GM18498 (cell line): Measurements from ENCODE around the gene C14orf180.

ENCODE experiments used
- ATAC-seq: cut with Tn5 transposase; IDR thresholded peaks from one replicate; pipeline ENCODE4 v1.9.1; 2021; ENCODE audit warnings: mild to moderate bottlenecking, moderate library complexity; ENCODE audit not compliant: unreplicated experiment

The C14orf180 gene

DNA sequence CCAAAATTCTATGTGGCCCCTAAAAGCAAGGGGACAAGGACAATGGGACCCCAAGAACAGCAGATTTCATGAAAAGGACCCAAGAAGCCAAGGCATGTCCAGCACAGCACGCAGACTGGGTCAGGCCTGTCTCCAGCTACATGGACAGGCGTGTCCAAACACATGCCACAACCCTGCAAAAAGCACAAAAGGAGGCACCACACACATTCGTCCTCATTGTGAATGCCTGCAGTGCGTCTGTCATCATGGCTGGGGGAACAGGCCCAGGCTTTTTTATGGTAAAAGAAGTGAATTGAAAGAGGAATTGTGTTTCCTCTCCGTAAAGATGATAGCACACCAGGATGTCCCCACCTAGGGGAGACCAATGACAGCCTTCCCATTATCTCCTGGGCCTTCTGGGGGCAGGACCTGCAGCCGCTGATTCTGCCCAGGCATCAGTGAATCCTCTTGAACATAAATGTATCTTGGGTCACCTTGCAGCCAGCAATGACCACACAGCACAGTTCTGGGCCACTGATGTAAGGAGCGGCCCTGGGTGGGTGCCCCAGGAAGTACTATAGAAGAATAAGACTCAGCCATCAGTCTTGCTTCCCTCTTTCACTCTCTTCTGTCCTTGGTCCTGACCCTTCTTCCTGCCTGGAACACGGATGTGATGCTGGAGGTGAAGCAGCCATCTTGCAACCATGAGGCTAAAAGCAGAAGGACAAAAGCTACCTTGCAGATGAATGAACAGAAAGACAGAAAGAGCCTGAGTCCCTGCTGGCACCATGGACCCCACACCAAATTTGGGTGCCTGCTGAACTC, 29.8 kb upstream of the C14orf180 start:
- no peak for ATAC-seq

DNA sequence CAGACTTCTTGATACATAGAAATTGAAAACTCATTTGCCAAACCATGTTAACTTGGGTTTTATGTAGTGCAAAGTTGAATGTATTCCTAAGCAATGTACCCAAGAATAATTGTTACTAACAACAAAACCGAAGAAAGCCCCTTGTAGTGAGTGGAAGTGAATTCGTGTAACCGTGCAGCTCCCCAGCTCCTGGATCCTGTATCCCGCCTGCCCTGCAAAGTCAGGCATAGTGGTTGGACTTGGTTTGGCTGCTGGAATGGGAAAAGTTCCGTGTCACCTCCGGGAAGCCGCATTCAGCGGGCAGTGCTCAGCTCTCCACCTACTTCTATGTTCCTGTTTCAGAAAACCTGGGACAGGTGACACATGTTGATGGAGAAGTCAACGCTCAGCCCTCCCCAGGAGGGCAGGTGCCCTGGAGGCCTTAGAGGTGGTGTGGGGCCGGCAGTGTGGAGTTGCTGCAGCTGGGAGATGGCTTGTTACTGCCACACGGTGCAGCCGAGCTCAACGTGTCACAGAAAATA, 29.2 kb upstream of the C14orf180 start:
- ATAC-seq = no peak

DNA sequence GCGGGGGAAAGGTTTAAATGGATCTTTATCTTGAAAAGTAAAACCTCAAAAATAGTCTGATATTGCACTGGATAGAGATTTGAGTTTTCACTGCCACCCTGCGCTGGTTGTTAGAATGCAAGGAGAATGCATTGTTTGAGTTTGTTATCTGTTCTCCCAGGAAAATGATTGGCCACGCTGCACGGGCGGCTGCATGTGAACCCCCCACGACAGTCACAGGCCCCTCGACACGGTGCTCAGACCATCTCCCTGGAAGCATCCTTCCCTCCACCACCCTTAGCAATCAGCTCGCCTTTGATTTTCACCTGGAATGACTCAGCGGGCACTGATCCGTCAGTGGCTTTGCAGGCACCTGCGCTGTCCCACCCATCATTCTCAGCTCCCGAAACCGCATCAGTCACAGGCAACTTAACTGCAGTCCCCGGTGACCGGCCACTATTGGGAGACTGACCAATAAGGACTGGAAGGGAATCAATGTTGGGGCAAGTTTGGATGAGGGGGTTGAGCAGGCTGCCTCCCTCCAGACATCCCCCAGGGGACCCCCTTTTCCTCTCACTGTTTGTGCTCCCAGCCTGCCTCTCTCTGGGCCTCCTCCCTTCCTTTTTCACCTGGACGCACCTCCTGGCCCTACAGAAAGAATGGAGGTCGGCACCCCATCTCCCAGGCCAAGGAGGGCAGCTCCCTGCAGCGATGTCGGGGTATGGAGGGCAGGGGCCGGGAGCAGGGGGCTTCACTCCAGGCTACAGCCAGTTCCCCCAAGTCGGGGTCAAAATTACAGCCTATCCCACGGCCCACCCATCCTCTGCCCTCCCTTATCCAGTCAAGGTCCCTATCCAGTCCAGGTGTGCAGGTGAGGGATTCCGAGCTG, 28.5 kb upstream of the C14orf180 start:
- no peak for ATAC-seq

DNA sequence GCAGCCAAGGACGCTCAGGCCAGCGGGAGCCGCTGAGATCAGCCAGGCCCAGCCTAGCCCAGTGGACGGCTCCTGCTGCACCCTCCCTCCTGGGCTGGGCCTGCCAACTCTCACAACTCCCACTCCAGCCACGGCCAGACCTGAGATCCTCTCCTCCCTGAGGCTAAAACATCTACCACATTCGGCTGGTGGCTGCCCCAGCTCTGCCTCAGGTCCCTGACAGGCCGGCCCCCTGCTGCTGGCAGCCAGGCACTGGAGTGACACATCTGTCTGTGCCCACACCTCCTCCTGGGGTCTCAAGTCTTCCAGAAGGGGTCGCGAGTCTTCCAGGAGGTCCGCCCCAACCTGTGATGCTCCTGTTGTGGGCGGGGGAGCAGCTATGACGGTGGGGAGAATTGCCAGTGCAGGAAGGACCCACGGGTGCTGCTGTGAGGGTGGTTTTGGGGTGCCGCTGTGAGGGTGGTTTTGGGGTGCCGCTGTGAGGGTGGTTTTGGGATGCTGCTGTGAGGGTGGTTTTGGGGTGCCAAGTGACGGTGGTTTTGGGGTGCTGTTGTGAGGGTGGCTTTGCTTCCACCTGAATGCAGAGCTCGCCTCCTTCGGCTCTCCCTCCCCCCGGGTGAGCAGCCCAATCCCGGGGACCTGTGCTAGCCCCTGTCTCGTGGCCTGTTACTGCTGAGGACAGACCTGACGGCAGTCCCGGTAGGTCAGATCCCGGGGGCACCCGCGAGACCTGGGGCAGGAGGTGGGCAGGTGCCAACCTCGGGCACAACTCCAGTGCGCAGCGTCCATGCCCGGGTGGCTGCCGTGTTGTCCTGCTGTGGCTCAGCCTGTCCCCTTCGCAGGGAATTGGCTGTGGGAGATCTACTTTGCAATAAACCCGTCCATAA, 27.5 kb upstream of the C14orf180 start:
- ATAC-seq = no peak

DNA sequence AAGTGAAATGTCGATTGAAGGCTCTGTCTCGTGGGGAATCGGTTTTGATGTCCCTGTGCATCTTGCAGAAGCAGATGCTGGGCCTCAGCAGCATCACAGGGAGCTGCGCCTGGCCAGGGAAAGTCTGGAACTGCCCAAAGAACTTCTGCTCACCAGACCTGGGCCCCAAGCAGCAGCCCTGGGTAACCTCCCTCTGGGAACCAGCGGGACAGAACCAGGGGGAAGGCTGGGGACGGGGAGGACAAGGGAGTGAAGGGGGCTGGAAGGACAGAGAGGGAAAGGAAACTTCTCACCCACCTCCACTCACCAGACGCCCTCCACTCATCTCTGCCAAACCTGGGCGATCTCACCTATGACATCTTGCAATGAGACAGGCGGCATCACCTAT, 26.8 kb upstream of the C14orf180 start:
- no peak for ATAC-seq

DNA sequence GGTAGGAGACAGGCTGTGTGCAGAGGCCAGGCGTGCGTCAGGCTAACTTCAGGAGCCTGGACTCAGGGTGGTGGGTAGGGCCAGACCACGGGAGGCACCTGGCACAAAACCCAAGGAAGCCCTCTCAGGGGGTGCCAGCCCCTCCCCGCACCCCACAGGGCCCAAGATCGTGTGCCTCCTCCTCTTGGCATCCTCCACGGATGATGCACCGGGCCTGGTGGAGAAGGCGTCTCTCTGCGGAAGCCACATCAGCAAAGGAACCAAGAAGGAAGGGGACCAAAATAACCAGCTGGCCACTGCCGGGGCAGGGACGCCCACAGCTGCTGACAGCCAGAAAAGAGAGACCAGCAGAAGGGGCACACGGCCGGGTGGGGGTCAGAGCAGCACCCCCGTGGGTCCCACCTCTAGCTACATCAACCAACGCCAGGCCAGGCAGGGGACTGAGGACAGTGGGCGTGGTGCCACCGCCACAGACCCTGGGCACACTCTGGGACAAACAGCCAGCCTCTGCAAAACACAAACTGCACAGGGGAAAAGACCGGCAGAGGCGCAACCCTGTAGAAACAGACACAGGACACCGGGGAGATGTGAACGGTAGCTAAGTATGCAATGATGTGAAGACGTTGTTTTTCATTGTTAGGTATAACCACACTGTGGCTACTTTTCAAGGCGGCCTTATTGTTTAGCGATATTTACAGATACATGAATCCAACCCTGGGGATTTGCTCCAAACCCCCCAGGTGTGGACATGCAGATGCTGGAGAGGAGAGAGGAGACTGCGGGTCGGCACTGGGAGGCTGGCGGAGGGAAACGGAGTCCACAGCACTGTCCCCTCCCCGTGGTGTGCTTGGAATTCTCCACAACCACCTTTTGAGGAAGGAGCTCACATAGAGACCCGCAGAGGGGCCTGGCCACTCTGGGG, 26.1 kb upstream of the C14orf180 start:
- ATAC-seq = no peak

DNA sequence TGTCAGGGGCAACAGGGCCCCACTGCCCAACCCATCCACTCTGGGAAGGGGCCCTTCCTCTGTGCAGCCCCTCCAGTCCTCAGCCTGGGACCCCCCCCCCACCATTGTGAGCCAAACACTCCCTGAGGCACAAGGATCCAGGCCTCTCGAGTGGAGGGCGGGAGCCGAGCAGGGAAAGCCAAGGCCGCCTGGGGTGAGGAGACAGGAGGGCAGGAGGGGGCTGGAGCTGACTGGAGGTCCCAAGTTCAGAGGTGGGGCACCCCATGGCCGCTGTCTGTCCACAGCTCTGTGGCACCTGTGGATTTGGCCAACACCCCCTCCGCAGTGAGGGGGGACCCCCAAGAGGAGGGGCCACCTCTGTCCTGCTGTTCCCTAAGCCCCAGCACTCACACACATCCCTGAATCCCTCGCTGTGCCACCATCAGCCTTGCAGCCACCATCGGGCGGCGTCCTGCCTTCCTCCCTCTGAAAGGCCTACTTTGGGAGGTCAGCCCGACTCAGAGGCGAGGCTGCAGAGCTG, 25.4 kb upstream of the C14orf180 start:
- no peak for ATAC-seq

DNA sequence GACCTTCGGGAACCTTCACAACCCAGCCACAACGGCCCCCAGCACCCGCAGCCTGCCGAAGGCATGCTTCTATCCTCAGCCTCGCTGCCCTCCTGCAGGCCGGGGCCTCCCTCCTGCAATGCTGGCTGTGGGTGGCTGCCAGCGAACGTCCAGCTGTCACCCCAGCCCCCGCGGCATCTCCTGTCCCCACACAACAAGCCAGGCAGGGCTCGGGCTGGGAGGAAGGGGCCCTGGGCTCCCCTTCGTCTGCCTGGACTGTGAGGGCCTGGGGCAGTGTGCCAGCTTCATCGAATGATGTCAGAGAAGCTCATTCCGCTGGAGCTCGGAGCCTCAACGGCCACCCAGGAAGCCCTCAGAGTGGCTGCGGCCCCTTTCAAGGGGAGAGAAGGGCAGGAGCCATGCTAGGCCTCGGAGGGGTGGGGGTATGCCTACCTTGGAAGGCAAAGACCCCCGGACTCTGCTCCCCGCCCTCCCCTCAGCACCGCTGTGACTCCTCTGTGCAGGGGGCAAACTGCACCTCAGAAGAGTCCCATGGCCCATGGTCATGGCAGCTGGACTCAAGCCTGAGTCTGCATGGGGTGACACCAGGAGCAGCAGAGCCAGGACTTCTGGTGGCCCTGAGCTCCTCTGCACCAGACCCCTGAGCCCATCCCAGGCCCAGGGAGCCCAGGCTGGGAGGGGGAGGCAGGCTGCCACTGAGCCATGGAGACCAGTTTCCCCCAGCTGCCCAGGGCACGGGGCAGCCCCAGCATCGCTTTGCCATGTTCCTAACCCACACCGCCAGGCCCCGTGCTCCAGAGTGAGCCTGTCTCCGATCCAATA, 24.7 kb upstream of the C14orf180 start:
- no peak for ATAC-seq

DNA sequence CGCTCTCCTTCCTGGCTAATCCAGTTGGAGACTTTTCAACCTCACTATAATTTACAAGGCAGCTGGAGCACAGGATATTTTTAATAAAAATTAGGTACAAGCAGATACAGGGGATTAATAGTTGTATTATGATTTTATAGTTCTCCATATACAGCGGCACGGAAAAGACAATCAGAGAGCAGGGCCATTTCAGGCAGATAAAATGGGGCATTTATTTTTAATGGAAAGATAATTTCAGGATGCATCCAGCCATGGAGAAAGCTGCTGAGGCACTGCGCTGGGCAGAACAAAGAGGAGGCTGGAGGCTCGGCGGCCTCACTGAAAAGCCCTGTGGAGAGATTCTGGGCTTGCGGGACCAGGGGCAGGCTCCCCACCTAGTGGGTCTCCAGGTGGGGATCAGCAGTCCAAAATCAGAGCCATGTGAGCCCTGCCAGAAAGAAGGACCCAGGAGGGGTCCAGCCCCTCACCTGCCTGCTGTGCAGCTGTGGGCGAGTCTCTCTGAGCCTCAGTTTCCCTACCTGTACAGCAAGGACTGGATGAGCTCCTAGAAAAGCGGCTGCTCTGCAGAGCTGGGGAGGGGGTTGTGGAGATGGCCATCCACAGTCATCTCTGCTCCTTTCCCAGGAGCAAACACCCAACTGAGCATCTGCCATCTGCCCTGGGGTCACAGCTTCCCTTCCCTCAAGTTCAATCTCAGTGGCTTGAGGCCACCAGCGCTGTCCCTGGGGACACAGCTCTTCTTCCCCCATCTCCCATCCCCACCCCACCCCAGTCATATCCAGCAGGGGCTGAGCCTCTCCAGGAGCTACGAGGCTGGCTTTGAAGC, 23.9 kb upstream of the C14orf180 start:
- ATAC-seq = no peak

DNA sequence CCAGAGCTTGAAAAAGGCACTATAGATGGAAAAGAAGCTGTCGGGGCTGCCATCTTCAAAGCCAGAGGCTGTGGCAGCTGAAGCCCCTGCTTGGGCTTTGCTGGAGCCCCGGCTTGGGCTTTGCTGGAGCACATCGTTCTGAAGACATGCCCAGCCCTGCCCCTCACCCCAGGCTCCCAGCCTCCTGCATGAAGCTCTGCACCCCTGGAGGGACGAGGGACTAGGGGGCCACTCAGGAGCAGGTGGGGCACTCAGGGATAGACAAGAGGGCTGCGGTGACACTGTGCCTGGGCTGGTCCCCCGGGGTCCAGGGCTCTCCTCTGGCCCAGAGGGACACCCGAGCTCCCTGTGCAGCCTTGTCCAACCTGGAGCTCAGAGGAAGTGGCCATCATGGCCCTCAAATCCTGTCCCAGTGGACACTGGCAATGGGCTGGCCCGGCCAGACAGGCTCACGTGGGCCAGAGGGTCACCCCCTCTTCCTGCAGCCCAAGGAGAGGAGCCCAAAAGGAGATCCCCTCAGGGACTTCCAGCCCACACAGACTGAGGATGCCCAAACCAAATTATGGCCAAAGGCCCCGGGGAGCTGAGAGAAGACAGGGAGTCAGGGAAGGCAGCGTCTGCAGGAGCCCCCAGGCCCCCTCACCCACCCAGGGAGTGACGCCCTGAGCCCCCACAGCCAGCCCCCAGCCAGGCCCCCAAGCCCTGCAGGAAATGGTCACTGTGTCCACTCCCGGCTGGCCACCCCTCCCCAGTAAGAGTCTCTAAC, 23.1 kb upstream of the C14orf180 start:
- no peak for ATAC-seq

DNA sequence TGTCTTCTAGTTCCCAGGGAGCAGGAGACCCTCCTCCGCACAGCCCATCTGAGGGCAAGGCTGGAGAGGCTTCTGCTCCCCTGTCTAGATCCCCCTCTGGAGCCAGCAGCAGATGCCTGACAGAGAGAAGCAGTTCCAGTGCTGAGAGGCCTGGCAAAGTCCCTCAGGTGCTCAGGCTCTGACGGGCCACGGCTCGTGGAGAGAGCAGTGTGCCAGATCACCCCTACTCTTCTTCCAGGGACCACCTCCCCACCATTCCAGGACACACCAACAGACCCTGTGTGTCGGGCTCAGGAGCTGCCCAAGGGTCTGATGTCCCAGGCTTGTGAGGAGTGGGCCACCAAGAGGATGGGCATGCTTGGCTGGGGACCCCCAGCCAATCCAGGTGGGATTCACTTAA, 22.5 kb upstream of the C14orf180 start:
- ATAC-seq = no peak

DNA sequence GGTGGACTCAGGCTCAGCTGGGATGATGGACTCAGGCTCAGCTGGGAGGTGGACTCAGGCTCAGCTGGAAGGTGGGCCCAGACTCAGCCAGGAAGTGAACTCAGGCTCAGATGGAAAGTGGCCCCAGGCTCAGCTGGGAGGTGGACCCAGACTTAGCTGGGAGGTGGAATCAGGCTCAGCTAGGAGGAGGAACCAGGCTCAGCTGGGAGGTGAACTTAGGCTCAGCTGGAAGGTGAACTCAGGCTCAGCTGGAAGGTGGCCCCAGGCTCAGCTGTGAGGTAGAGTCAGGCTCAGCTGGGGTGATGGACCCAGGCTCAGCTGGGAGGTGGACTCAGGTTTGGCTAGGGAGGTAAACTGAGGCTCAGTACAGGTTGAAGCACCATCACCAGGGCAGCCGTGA, 21.8 kb upstream of the C14orf180 start:
- no peak for ATAC-seq

DNA sequence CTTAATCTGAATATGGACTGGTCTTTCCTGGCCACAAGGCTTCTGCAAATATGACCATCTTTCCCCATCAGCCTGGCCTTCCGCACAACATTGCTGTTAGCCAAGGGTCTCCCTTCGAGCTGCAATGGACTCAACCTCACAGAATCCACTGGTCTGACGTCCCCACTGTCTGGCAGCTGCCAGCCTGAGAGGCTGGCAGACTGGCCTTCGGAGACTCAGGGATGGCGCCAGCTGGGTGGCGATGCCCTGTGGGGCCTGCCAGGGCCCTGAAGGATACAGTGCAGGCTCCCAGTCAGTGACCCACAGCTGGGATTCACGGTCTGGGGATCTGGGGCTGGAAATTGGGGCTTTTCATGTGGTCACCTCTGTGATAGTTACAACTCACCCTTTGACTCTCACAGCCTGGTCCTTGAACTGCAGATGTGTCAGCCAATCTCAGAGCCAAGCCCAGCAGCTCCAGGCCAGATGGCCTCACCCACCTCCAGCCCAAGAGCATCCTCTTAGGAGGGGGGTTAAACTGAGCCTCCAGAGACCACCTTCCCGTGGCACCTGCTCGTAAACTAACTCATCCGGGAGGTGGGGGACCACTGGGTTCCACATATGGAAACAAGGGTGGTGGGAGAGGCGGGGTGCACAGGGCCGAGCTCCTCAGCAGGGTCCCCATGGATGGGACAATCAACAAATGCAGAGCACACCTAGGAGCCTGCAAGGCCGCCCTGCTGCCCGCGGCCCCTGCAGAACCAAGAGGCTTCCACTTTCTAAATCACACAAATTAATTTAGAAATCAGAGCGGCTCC, 21.1 kb upstream of the C14orf180 start:
- no peak for ATAC-seq

DNA sequence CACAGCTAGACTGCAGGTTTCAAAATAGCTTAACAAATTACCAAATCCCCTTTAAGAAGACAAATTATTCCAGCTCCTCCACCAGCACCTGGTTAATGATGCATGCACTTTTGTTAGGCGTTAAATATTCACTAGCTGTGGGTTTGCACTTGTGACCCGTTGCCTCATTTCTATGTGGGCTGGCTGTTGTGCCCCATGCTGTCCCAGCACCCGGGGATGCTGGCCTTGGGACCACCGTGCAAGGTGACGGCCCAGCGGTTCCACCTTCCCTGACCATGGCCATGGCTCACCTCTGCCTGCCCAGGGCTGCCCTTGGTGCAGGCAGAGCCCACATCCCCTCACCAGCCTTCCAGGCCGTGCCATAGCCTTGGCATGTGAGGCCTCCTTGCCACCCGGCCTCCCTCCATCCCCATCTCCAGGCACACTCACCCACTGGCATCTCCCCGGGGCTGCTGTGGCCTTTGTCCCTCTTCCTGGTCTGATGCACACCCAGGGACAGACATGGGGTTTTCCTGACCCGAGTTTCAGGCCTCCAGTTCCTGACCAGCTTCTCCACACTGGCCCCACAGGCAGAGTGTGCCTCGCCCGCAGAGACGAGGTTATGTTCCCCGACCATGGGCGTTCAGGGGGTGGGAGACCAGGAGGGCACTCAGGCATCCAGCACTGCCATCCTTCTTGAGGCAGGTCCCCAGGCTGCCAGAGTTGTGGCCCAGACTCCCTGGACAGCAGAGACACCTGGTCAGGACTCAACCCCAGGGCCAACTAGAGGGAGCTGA, 20.3 kb upstream of the C14orf180 start:
- no peak for ATAC-seq

DNA sequence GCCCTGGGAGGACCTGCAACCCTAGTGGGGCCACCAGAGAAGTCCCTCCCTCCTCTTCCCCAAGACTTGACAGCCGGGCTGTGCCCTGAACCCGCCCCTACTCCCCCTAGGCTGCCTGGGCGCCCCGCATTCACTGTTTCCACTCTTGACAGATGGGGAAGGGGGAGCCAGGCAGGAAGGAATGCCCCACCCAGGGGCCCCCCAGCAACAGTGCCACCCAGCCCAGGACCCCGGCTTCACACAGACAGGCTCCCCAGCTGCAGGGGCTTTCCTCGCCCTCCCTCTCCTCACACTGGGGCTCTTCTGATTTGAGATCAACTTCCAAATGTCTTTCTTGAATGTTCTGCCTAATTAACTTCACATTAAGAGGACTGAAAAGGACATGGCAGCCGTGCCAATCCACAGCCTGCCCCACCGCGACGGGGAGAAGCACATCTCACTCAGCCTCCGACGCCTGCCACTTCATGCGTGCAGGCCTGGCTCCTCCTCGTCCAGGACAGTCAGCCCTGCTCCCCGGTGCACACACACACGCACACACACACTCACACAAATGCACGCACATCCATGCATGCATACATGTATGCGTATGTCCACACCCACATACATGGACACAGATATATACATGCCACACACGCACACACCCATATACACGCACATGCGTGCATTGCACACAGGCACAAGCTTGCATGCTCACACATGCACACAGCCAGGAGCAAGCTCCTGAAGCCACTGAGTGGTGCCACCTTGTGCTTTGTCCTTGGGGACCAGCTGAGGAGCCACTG, 19.6 kb upstream of the C14orf180 start:
- ATAC-seq = no peak
